Heart left ventricle (tissue), 16 donors: ENCODE measurements around the gene PDIA6. TPM values are rescaled to one million over a fixed set of nuclear protein-coding genes. Genes with fewer than 3 reads are reported as not detected.

ENCODE experiments used
- ATAC-seq, 4 donors: fragments of 200-7000 bp; cut with Tn5 transposase; one replicate each; pipeline ENCODE4 v1.9.1; 2020 to 2022; ENCODE audit warnings: moderate library complexity in 4 of 4, mild to moderate bottlenecking in 3 of 4, moderate number of reproducible peaks in 1 of 4
- DNase-seq, 5 donors: peaks; one replicate each; pipeline ENCODE4 v3.0.0-alpha.2; 2020
- H3K27ac ChIP-seq, 12 donors: fragments of 200-600 bp; sonication (generic) in 4 of 12; one replicate each; pipeline versions ENCODE4 v1.5.0 to v1.8.0; 2016 to 2022; ENCODE audit warnings: mild to moderate bottlenecking in 2 of 12
- H3K27me3 ChIP-seq, 9 donors: fragments of 200-600 bp; sonication (generic) in 2 of 9; one replicate each; pipeline versions ENCODE4 v1.5.1 to v1.8.0; 2016 to 2022; ENCODE audit warnings: mild to moderate bottlenecking in 3 of 9
- H3K36me3 ChIP-seq, 9 donors: fragments of 200-600 bp; sonication (generic) in 2 of 9; one replicate each; pipeline versions ENCODE4 v1.5.0 to v1.8.0; 2018 to 2022; ENCODE audit warnings: mild to moderate bottlenecking in 2 of 9
- H3K4me1 ChIP-seq, 12 donors: fragments of 200-600 bp; sonication (generic) in 4 of 12; one replicate each; pipeline versions ENCODE4 v1.5.0 to v1.8.0; 2016 to 2022; ENCODE audit warnings: mild to moderate bottlenecking in 3 of 12
- H3K4me3 ChIP-seq, 12 donors: fragments of 200-600 bp; sonication (generic) in 4 of 12; one replicate each; pipeline versions ENCODE4 v1.5.0 to v1.8.0; 2017 to 2022; ENCODE audit warnings: mild to moderate bottlenecking in 9 of 12, moderate library complexity in 4 of 12
- H3K9me3 ChIP-seq, 12 donors: fragments of 200-600 bp; sonication (generic) in 4 of 12; one replicate each; pipeline versions ENCODE4 v1.5.0 to v1.8.0; 2016 to 2022; ENCODE audit warnings: mild to moderate bottlenecking in 1 of 12
- POLR2A ChIP-seq, 2 donors: fragments of 450-650 bp; IDR thresholded peaks; one replicate each; pipeline ENCODE4 v1.6.1; 2017; ENCODE audit warnings: antibody characterized with exemption in 2 of 2, mild to moderate bottlenecking in 2 of 2, moderate library complexity in 2 of 2
- WGBS, 4 donors: extraction: QIAGEN DNeasy Blood & Tissue Kit in 2 of 4; methylation state at CpG; one replicate each; pipeline versions ENCODE4 v1.1.5 to v1.1.7; 2013 to 2018; 5-methylcytosine and 5-hydroxymethylcytosine counted together
- intact Hi-C, 10 donors: fragments of 100-400 bp; cut with DNase I; formaldehyde crosslinking; loops; one replicate each; pipeline versions ENCODE4 v1.11.1 to v1.14.2; 2022
- polyA plus RNA-seq, 2 donors: library from polyadenylated mRNA; stranded (reverse); fragments of 200-250 nt; gene quantifications; one replicate each; pipeline ENCODE4 v1.2.3, GENCODE V29; 2013
- total RNA-seq, 9 donors: library from RNA; depleted of rRNA in 2 of 9; stranded (reverse); fragments of >200 nt in 2 of 9; fragmentation: NEBNext Ultra II Directional in 3 of 9; extraction: Animal tissue kit (Norgen Biotek cat#: 25700) in 3 of 9; gene quantifications; one replicate each; pipeline versions ENCODE4 v1.1.0 to v1.2.4, GENCODE V29; 2016 to 2023
- TF ChIP-seq, protein P1 (sequence below), 12 donors: fragments of 200-600 bp; sonication (generic) in 4 of 12; IDR thresholded peaks; one replicate each; pipeline versions ENCODE4 v1.5.0 to v1.8.0; 2018 to 2022; ENCODE audit warnings: antibody characterized with exemption in 12 of 12, mild to moderate bottlenecking in 5 of 12
- donor health status: ischemic (EF 13 %, LVEDD 7.1; RV severe dilation, severe dysfunction).
- donor health status: healthy with polysubstance abuse.
- donor health status: DM: no; HTN: yes; CAD: no.
- donor health status: DM: no; HTN: no; CAD: no.
- donor health status: ischemic (EF 25% LVEDD 6.9; RV normal size, moderate dysfunction).
- donor health status: ischemic (EF 25% LVEDD 5.7; RV mildly dilated, moderate dysfunction).
- donor health status: healthy.
- donor health status: DM: yes; HTN: yes; CAD: no.
- donor health status: ischemic (EF 35%, LVEDD 5.7; RV mildly dilated, moderate dysfunction).
- donor health status: nonischemic (EF 11% LVEDD 7.7; RV severe dilation, severe dysfunction).
- donor health status: DM: yes; HTN: yes; CAD: no.
- donor health status: PGD.
- donor health status: ischemic (EF 29% LVEDD 5.4; RV normal size, mild dysfunction).
- donor health status: nonischemic (EF 23%, LVEDD 6.1; RV moderate dilation, normal function).

Gene PDIA6
- total and polyA plus RNA-seq, 11 donors: 32.0 to 402 (median 110) TPM

DNA sequence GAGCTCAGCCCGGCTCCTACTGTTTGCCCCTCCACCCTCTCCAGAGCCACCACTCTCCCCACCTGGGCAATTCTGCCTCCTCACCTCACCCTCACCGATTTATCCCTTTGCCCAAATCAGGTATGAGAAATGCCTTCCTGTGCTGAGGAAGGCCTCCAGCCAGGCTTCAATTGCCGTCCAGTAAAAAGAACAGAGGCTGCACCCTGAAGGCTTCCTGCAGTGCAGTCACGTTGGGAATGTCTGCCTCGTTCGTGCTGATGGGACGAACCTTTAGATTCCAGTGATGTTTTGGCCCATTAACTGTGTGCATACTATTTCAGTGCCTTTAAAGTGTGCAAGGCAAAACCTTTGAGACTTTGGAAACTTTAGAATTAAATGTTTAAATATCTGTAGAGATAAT lies 57.0 kb downstream of the PDIA6 start:
- ATAC-seq: no peak
- H3K4me3 ChIP-seq: no peak overlapping the region
- WGBS, 4 donors: 61 to 63% (median 62%) methylated on average over 7 of the region's 7 CpGs
- H3K27ac ChIP-seq: no peak overlapping the region
- no peaks in the 10 kb centered on the region for H3K4me1 ChIP-seq
- no peak for DNase-seq
- peaks cover 0 to 8% (median 0%) of the 10 kb centered on the region in 9 donors for H3K27me3 ChIP-seq
- H3K36me3 ChIP-seq: no peaks in the 10 kb centered on the region
- TF ChIP-seq, protein P1, sequence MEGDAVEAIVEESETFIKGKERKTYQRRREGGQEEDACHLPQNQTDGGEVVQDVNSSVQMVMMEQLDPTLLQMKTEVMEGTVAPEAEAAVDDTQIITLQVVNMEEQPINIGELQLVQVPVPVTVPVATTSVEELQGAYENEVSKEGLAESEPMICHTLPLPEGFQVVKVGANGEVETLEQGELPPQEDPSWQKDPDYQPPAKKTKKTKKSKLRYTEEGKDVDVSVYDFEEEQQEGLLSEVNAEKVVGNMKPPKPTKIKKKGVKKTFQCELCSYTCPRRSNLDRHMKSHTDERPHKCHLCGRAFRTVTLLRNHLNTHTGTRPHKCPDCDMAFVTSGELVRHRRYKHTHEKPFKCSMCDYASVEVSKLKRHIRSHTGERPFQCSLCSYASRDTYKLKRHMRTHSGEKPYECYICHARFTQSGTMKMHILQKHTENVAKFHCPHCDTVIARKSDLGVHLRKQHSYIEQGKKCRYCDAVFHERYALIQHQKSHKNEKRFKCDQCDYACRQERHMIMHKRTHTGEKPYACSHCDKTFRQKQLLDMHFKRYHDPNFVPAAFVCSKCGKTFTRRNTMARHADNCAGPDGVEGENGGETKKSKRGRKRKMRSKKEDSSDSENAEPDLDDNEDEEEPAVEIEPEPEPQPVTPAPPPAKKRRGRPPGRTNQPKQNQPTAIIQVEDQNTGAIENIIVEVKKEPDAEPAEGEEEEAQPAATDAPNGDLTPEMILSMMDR (IDR thresholded peaks at IDR 0.05): no peak
- TF ChIP-seq POLR2A (IDR thresholded peaks at IDR 0.05): no peak
- H3K9me3 ChIP-seq: no peaks in the 10 kb centered on the region
- intact Hi-C loops: no loop called here

DNA sequence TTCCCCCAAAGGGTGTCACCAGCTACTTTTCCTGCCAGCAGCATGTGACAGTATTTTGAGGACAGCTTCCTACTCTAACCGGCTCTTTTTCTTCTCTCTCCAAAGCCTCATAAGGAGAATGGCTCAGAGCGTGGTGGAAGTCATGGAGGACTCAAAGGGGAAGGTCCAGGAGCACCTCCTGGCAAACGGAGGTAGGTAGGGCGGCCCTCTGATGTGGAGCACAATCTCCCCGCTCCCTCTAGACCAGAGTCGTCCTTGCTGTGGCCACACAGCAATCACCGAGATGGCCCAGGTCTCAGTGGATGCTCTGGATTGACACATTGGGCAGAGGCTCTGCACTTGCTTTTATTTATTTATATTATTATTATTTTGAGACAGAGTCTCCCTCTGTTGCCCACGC lies 58.7 kb downstream of the PDIA6 start:
- DNase-seq: peak in 1 of 5 donors; percentile 16
- Histone ChIP-seq H3K4me1 (no peaks in the 10 kb centered on the region), H3K27me3 (peaks cover 0 to 8% (median 0%) of the 10 kb centered on the region in 9 donors), H3K9me3 (no peaks in the 10 kb centered on the region), H3K36me3 (no peaks in the 10 kb centered on the region), H3K27ac (no peak overlapping the region), H3K4me3 (no peak overlapping the region)
- no peak for TF ChIP-seq POLR2A (IDR thresholded peaks at IDR 0.05)
- TF ChIP-seq, protein P1 (IDR thresholded peaks at IDR 0.05): no peak
- ATAC-seq: no peak
- 83 to 88% (median 87%) methylated on average over 8 of the region's 8 CpGs for WGBS, 4 donors
- intact Hi-C loops: no loop called here

DNA sequence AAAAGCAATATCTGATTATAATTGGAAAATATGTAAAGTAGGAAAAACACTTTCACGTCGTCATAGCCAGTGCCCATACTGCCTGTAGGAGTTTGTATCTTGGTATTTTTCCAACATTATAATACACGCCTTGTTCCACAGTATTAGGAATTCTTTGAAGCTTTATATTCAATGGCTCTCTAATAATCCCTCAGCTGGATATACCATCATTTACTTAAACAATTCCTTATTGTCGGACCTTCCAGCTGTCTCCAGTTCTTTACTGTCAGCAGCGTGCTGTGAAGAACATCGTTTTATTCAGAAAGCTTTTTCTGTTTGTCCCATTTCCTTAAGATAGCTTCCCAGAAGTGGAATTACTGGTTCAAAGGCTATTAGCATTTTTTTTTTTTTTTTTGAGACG lies 59.4 kb downstream of the PDIA6 start:
- Histone ChIP-seq H3K27me3 (peaks cover 0 to 8% (median 0%) of the 10 kb centered on the region in 9 donors), H3K36me3 (no peaks in the 10 kb centered on the region), H3K4me3 (no peak overlapping the region), H3K4me1 (no peaks in the 10 kb centered on the region), H3K27ac (no peak overlapping the region), H3K9me3 (no peaks in the 10 kb centered on the region)
- no peak for ATAC-seq
- no peak for DNase-seq
- 60 to 76% (median 69%) methylated on average over 7 of the region's 7 CpGs for whole genome bisulfite sequencing, 4 donors
- intact Hi-C loops: no loop called here
- TF ChIP-seq, protein P1 (IDR thresholded peaks at IDR 0.05): no peak
- no peak for TF ChIP-seq POLR2A (IDR thresholded peaks at IDR 0.05)

DNA sequence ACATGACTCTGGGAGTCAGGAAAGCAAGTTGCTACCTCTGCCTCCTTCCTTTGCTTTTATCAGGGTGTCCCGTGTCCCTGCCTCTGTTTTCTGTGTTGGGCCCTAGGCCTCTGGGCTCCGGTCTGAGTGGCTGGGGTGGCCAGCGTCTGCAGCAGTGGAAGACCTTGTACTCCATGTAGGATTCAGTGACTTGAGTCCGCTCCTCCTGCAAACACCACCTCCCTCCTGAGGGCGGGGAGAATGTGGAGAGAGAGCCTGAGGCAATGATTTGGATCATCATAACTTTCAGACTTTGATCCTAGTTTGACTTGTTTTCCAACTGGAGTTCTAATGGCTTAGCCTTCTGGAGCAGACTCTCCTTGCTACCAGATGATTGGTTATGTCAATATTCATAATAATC lies 60.3 kb downstream of the PDIA6 start:
- intact Hi-C loops: no loop called here
- H3K9me3 ChIP-seq: no peaks in the 10 kb centered on the region
- no peaks in the 10 kb centered on the region for H3K4me1 ChIP-seq
- H3K36me3 ChIP-seq: no peaks in the 10 kb centered on the region
- ATAC-seq (no peak), DNase-seq (peak in 1 of 5 donors; percentile 30)
- WGBS, 4 donors: 81 to 85% (median 84%) methylated on average over 5 of the region's 5 CpGs
- H3K4me3 ChIP-seq: no peak overlapping the region
- H3K27me3 ChIP-seq: peaks cover 0 to 8% (median 0%) of the 10 kb centered on the region in 9 donors
- no peak overlapping the region for H3K27ac ChIP-seq
- TF ChIP-seq, protein P1 (IDR thresholded peaks at IDR 0.05): no peak
- TF ChIP-seq POLR2A (IDR thresholded peaks at IDR 0.05): no peak
